ENCODE data around the gene PFKP. TPM values are rescaled to one million over a fixed set of nuclear protein-coding genes. Genes with fewer than 3 reads are reported as not detected.

Gene PFKP
- total and polyA plus RNA-seq, 2 experiments from 2014 or later, result 24.6 to 48.9 TPM

DNA sequence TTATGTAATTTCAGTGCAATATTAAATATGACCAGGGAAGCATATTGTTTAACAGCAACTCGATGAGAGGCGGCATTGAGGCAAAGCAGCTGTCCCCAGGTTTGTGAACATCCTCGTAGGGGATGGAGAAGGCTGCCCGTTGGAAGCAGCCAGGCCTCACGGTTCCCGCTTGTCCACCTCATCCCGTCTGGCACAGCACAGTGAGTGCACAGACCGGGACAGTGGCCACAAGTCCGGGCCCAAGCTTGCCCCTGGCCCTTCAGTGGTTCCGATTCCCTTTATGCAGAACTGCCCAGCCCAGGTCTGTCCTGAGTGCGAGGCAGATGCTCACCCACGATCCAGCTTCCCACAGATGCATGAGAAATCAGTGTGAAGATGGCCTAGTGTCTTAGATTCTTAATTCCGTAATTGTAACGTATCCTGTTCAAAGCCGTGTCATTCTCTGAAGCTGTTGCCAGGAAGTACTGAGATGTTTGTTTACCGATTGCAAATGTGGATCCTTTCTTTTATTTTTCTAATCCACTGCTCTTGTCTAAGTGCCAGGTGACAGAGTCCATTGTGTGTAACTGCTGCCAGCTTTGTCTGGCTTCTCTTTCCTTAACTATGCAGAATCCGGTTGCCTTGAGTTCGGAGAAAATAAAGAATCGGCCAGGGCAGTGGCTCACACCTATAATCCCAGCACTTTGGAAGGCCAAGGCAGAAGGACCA is 35.5 kb downstream of the PFKP start:
- no peaks in the 10 kb centered on the region for H4K20me1 ChIP-seq (ENCODE audit: insufficient read depth, poor library complexity, severe bottlenecking)
- no peak for DNase-seq (ENCODE audit: low spot score)
- H3K9me2 ChIP-seq (replicated peaks; ENCODE audit: insufficient read depth), result no peaks in the 10 kb centered on the region
- no peaks in the 10 kb centered on the region for H3K4me1 ChIP-seq (ENCODE audit: insufficient read depth)
- WGBS (ENCODE audit: low lambda C conversion rate, missing lambda C conversion rate), result 82% methylated on average over 19 of the region's 19 CpGs
- no peaks in the 10 kb centered on the region for H3K27me3 ChIP-seq
- H3K36me3 ChIP-seq (replicated peaks; ENCODE audit: insufficient read depth, low read depth), result no peaks in the 10 kb centered on the region
- H3K79me2 ChIP-seq, result no peaks in the 10 kb centered on the region
- H2AFZ ChIP-seq, result no peak overlapping the region
- no peak overlapping the region for H3K4me2 ChIP-seq
- H3K4me3 ChIP-seq, result no peak overlapping the region
- H3K27ac ChIP-seq, result no peak overlapping the region
- no peaks in the 10 kb centered on the region for H3K9me3 ChIP-seq (ENCODE audit: low read depth)
- TF ChIP-seq, protein P1, sequence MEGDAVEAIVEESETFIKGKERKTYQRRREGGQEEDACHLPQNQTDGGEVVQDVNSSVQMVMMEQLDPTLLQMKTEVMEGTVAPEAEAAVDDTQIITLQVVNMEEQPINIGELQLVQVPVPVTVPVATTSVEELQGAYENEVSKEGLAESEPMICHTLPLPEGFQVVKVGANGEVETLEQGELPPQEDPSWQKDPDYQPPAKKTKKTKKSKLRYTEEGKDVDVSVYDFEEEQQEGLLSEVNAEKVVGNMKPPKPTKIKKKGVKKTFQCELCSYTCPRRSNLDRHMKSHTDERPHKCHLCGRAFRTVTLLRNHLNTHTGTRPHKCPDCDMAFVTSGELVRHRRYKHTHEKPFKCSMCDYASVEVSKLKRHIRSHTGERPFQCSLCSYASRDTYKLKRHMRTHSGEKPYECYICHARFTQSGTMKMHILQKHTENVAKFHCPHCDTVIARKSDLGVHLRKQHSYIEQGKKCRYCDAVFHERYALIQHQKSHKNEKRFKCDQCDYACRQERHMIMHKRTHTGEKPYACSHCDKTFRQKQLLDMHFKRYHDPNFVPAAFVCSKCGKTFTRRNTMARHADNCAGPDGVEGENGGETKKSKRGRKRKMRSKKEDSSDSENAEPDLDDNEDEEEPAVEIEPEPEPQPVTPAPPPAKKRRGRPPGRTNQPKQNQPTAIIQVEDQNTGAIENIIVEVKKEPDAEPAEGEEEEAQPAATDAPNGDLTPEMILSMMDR (IDR thresholded peaks at IDR 0.05; ENCODE audit: poor library complexity), result no peak

DNA sequence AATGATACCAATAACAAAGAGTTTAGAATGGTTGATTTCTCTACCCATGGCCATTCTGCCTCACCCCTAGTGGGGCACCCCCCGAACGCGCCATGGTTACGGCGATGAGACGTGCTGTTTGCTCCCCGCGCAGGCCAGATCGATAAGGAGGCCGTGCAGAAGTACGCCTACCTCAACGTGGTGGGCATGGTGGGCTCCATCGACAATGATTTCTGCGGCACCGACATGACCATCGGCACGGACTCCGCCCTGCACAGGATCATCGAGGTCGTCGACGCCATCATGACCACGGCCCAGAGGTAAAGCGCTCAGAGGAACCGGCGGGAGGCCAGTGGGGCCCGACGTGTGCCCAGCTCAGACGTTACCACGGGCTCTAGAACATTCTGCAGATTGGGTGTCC is 36.3 kb downstream of the PFKP start:
- Histone ChIP-seq H3K9me3 (ENCODE audit: low read depth) (no peaks in the 10 kb centered on the region), H3K79me2 (no peaks in the 10 kb centered on the region), H3K36me3 (replicated peaks; ENCODE audit: insufficient read depth, low read depth) (no peaks in the 10 kb centered on the region), H3K4me1 (ENCODE audit: insufficient read depth) (no peaks in the 10 kb centered on the region), H3K27me3 (no peaks in the 10 kb centered on the region), H4K20me1 (ENCODE audit: insufficient read depth, poor library complexity, severe bottlenecking) (no peaks in the 10 kb centered on the region), H3K27ac (no peak overlapping the region), H3K4me2 (no peak overlapping the region), H3K4me3 (no peak overlapping the region), H2AFZ (no peak overlapping the region), H3K9me2 (replicated peaks; ENCODE audit: insufficient read depth) (no peaks in the 10 kb centered on the region)
- no peak for DNase-seq (ENCODE audit: low spot score)
- TF ChIP-seq, protein P1 (IDR thresholded peaks at IDR 0.05; ENCODE audit: poor library complexity), result no peak
- TF ChIP-seq EZH2phosphoT487 (IDR thresholded peaks at IDR 0.05; ENCODE audit: low read depth, severe bottlenecking, unreplicated experiment) (no peak), EZH2 (IDR thresholded peaks at IDR 0.05; ENCODE audit: borderline replicate concordance) (no peak)
- 97% methylated on average over 30 of the region's 30 CpGs for WGBS (ENCODE audit: low lambda C conversion rate, missing lambda C conversion rate)

DNA sequence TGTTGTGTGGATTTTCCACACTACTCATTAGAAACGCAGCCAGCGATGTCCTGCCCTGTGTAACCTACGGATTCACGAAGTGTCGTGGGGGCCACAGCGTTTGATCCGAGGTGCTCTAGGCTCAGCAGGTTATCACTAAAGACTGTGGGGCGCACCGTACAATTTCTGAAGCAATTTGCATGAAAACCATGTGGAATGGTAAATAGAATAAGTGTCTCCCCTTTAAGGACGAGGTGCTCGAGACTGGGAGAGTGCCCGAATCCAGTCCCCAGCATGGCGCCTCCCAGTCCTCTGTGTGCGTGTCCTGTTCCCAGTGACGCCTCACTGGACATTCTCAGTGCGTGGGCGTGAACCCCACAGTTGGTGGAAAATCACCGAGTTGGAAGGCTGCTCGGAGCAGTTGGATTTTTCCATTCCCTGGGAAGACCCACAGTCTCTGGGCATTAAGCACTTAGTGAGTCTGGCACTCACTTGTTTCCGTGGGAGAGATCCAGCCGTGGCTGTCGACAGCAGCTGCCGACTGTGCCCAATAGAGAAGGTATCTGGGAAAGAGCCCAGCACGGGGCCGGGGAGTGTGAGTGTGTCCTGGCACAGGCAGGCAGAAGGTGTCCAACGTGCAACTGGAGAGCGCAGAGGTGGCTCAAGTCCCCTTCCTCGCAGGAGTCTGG is 37.0 kb downstream of the PFKP start:
- H3K9me2 ChIP-seq (replicated peaks; ENCODE audit: insufficient read depth), result no peaks in the 10 kb centered on the region
- no peak overlapping the region for H3K4me3 ChIP-seq
- 87% methylated on average over 28 of the region's 28 CpGs for WGBS (ENCODE audit: low lambda C conversion rate, missing lambda C conversion rate)
- no peak overlapping the region for H2AFZ ChIP-seq
- no peaks in the 10 kb centered on the region for H3K4me1 ChIP-seq (ENCODE audit: insufficient read depth)
- H3K36me3 ChIP-seq (replicated peaks; ENCODE audit: insufficient read depth, low read depth), result no peaks in the 10 kb centered on the region
- no peak for DNase-seq (ENCODE audit: low spot score)
- H3K4me2 ChIP-seq, result no peak overlapping the region
- no peaks in the 10 kb centered on the region for H4K20me1 ChIP-seq (ENCODE audit: insufficient read depth, poor library complexity, severe bottlenecking)
- no peaks in the 10 kb centered on the region for H3K79me2 ChIP-seq
- TF ChIP-seq, protein P1 (IDR thresholded peaks at IDR 0.05; ENCODE audit: poor library complexity), result no peak
- TF ChIP-seq EZH2phosphoT487 (IDR thresholded peaks at IDR 0.05; ENCODE audit: low read depth, severe bottlenecking, unreplicated experiment), result no peak
- TF ChIP-seq EZH2 (IDR thresholded peaks at IDR 0.05; ENCODE audit: borderline replicate concordance), result no peak
- no peaks in the 10 kb centered on the region for H3K27me3 ChIP-seq
- H3K27ac ChIP-seq, result no peak overlapping the region
- H3K9me3 ChIP-seq (ENCODE audit: low read depth), result no peaks in the 10 kb centered on the region
